T-helper 22 cell (primary cell): Measurements from ENCODE around the gene SCN2B.
A peak's percentile ranks its signal among the peaks of the same experiment; 100 is the strongest.
"Not testable (repeated sequence)": the region's sequence is repeated elsewhere in the genome, so short reads cannot be mapped to it uniquely, and the experiment has no call there.

Experiments
- DNase-seq: peaks from one replicate; pipeline ENCODE4 v3.0.0-alpha.2; 2020; ENCODE audit warnings: low read depth

Gene SCN2B

GRCh38 chr11:118206391-118207031, 30.1 kb upstream of the SCN2B start:
- DNase-seq = no peak

DNA sequence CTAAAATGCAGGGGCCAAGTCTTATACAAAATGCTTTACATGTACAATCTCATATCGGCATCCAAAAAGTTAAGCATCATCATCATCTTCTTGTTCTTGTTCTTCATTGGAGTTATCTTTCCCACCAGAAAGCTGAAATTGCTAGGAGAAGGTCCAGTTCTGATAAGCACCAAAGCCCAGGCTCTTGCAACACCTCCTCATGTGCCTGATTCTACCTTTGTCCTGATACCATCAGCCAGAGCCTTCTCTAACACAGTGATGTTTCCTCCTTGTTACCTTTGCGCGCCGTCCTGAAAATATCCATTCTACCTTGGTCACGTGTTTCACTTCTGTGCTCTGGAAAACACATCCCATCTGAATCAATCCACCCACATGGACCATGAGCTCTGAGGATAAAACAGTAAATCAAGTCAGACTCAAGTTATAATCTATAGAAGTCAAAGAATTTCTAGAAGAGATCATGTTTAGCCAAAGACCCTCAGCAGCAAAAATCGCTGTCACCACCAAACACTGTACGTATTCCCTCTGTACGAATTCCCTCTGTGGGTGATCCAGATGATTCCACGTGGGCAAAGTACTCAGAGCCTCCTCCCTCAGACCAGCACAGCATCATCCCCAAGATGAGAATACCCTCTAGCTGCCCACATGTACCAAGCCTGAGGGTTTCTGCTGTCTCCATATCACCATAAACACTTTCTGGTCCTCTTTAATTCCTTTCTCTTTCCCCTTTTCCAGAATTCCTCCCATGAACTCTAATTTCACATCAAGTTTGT, 29.4 kb upstream of the SCN2B start:
- no peak for DNase-seq

- peak; percentile 65 for DNase-seq
Observed at GRCh38 chr11:118202599-118203422, 26.4 kb upstream of the SCN2B start.

GRCh38 chr11:118201966-118202365, 25.5 kb upstream of the SCN2B start:
- no peak for DNase-seq

GRCh38 chr11:118200901-118201680, 24.7 kb upstream of the SCN2B start:
- peak; percentile 42 for DNase-seq

- DNase-seq = no peak
Observed at GRCh38 chr11:118200497-118200896, 24.1 kb upstream of the SCN2B start.

GRCh38 chr11:118199135-118199534, 22.7 kb upstream of the SCN2B start:
- no peak for DNase-seq

- DNase-seq = peak; percentile 53
Observed at GRCh38 chr11:118198370-118198769, 21.9 kb upstream of the SCN2B start.

DNA sequence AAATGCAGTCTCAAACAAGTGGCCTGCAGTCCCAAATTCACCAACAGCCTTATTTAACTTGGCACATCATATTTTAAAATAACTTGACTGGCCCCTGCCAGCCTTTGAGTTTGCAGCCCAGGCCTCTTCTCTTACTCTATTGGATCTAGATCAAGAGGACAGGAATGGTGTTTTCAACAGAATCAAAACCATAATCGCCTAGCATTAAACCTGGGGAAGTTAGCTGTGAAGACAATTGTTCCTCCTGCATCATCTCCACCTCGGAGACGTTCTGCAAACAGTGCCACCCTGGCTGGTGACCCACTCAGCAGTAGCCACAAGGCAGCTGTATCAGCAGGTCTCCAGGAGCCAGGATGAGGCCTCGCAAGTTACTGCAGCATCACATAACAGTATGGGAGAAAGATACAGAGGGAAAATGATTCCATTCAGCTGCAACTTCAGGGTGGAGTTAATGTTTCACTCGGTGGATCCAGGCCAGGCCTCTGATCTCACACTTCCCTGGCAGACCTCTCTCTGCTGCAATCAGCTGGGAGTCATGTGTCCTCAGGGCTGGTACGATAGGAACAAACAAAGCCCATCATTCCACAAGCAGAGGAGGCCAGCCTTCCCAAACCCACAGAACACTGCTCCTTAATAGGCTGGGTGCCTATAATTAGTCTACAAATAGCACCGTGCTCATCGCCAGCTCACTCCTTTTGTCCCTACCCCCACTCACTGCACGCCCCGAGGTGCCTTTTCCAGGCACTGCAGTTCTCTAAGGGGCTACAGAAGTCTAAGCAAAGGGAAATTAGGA, 18.6 kb upstream of the SCN2B start:
- no peak for DNase-seq

- DNase-seq = no peak
Observed at GRCh38 chr11:118193910-118194566, 17.6 kb upstream of the SCN2B start.

GRCh38 chr11:118192817-118193216, 16.4 kb upstream of the SCN2B start:
- DNase-seq = not testable (repeated sequence)

- not testable (repeated sequence) for DNase-seq
Observed at GRCh38 chr11:118190942-118191506, 14.6 kb upstream of the SCN2B start.

- DNase-seq = no peak
Observed at GRCh38 chr11:118186346-118187107, 10.1 kb upstream of the SCN2B start.

DNA sequence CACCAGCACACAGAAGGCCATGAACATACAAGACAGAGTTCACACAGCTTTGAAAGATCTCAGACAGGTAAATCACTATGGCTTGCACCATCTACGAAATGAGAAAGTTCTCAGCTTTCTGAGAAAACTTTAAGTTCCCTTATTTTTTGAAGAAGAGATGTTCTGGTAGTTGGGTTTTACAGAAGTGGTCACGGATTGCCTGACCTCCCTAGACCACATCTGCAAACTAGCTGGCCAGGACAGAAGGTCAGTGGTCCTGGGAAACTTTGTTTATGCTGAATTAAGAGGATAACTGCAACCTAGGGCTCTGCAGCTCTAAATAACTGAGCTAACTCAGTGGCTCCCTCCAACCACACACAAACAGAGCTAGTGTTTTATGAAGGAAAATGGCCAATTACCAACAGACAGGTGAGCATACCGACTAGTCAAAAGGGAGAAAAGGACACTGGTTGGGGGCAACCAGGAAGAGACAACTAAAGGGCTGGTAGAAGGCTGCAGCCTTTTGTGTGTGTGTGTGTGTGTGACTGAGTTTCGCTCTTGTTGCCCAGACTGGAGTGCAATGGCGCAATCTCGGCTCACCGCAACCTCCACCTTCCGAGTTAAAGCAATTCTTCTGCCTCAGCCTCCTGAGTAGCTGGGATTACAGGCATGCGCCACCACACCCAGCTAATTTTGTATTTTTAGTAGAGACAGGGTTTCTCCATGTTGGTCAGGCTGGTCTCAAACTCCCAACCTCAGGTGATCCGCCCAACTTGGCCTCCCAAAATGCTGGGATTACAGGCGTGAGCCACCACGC, 8.5 kb upstream of the SCN2B start:
- no peak for DNase-seq

- not testable (repeated sequence) for DNase-seq
Observed at GRCh38 chr11:118183691-118184090, 7.3 kb upstream of the SCN2B start.

GRCh38 chr11:118180300-118180703, 3.9 kb upstream of the SCN2B start:
- no peak for DNase-seq

DNA sequence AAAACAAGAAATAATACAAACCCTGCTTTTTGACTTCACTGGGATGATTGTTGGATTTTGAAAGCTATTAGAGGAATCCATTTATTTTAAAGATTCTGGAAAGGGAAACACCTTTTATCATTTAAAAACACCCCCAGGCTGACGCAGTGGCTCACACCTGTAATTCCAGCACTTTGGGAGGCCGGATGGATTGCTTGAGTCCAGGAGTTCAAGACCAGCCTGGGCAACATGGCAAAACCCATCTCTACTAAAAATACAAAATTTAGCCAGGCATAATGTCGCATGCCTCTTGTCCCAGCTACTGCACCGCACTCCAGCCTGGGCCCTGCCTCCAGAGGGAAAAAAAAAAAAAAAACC, 317 bp upstream of the SCN2B start:
- no peak for DNase-seq
